SK-N-SH (cell line): ENCODE measurements around the gene MTFMT. TPM values are rescaled to one million over a fixed set of nuclear protein-coding genes. Genes with fewer than 3 reads are reported as not detected.

Experiments
- CTCF ChIA-PET: fragments of 300-600, 350-600 bp; formaldehyde crosslinking; extraction: SDS; loops from one replicate; lab custom pipeline; 2021; lab: Yijun Ruan, JAX
- POLR2A ChIA-PET: fragments of 350-600 bp; sonication (Branson Sonifier 250); formaldehyde crosslinking; extraction: SDS; loops from one replicate; lab custom pipeline; 2020; ENCODE audit warnings: antibody characterized with exemption, inconsistent platforms; lab: Yijun Ruan, JAX
- DNase-seq: peaks from one replicate; pipeline ENCODE4 v3.0.0; 2012
- H2AFZ ChIP-seq: fragments of 200-600 bp; sonication (generic); 2 replicates; pipeline ENCODE4 v1.8.1; 2016; ENCODE audit warnings: antibody characterized with exemption, mild to moderate bottlenecking, low read depth
- H3F3A ChIP-seq: fragments of 200-600 bp; sonication (generic); replicated peaks from 2 replicates; pipeline ENCODE3; 2016; ENCODE audit warnings: antibody characterized with exemption, mild to moderate bottlenecking; ENCODE audit not compliant: insufficient read depth
- H3K27ac ChIP-seq, 2 experiments: fragments of 200-500 bp in 1 of 2; fragments of 200-600 bp in 1 of 2; sonication (Bioruptor generic) in 1 of 2; sonication (generic), shearing (Covaris generic) in 1 of 2; 2 replicates each; pipeline versions ENCODE4 v1.5.1 to v1.6.1; 2014 to 2016; ENCODE audit warnings: low read depth in 2 of 2, inconsistent platforms in 1 of 2, low read length in 1 of 2, mild to moderate bottlenecking in 1 of 2, mixed read lengths in 1 of 2
- H3K27me3 ChIP-seq: fragments of 200-600 bp; sonication (generic), shearing (Covaris generic); 2 replicates; pipeline ENCODE4 v1.6.1; 2016; ENCODE audit warnings: mixed run types; ENCODE audit not compliant: insufficient read depth
- H3K36me3 ChIP-seq, 2 experiments: fragments of 200-500 bp in 1 of 2; fragments of 200-600 bp in 1 of 2; sonication (Bioruptor generic) in 1 of 2; sonication (generic) in 1 of 2; replicated peaks in 1 of 2; 2 replicates each; pipeline versions ENCODE3 to v1.5.1; 2014 to 2016; ENCODE audit warnings: low read length in 1 of 2, mild to moderate bottlenecking in 1 of 2; ENCODE audit not compliant: insufficient read depth in 2 of 2, control insufficient read depth in 1 of 2
- H3K4me1 ChIP-seq, 2 experiments: fragments of 200-500 bp in 1 of 2; fragments of 200-600 bp in 1 of 2; sonication (Bioruptor generic) in 1 of 2; sonication (generic), shearing (Covaris generic) in 1 of 2; 2 replicates each; pipeline versions ENCODE4 v1.5.1 to v1.6.1; 2014 to 2016; ENCODE audit warnings: low read depth in 1 of 2, low read length in 1 of 2, mixed run types in 1 of 2; ENCODE audit not compliant: insufficient read depth in 2 of 2, control insufficient read depth in 1 of 2
- H3K4me2 ChIP-seq: fragments of 200-600 bp; sonication (generic), shearing (Covaris generic); 2 replicates; pipeline ENCODE4 v1.6.1; 2017; ENCODE audit warnings: mixed run types
- H3K4me3 ChIP-seq, 2 experiments: fragments of 200-500 bp in 1 of 2; fragments of 200-600 bp in 1 of 2; sonication (Bioruptor generic) in 1 of 2; sonication (generic), shearing (Covaris generic) in 1 of 2; 2 replicates each; pipeline versions ENCODE4 v1.5.1 to v1.8.1; 2014 to 2016; ENCODE audit warnings: low read depth in 2 of 2, inconsistent platforms in 1 of 2, low read length in 1 of 2, mild to moderate bottlenecking in 1 of 2, mixed read lengths in 1 of 2, moderate library complexity in 1 of 2
- H3K79me2 ChIP-seq: fragments of 200-600 bp; sonication (generic); 2 replicates; pipeline ENCODE4 v1.8.1; 2017; ENCODE audit warnings: mild to moderate bottlenecking; ENCODE audit not compliant: insufficient read depth
- H3K9ac ChIP-seq: fragments of 200-600 bp; sonication (generic); 2 replicates; pipeline ENCODE4 v1.6.1; 2017; ENCODE audit warnings: mixed run types
- H3K9me2 ChIP-seq: fragments of 200-600 bp; sonication (generic); 2 replicates; pipeline ENCODE4 v1.6.1; 2017; ENCODE audit warnings: mixed run types
- H3K9me3 ChIP-seq: fragments of 200-600 bp; sonication (generic); 2 replicates; pipeline ENCODE4 v1.6.1; 2017; ENCODE audit warnings: mixed run types, mild to moderate bottlenecking, moderate library complexity
- H4K20me1 ChIP-seq: fragments of 200-600 bp; sonication (generic); 2 replicates; pipeline ENCODE4 v1.6.1; 2017; ENCODE audit warnings: mild to moderate bottlenecking, mixed run types; ENCODE audit not compliant: insufficient read depth
- EZH2phosphoT487 ChIP-seq: fragments of 200-600 bp; sonication (generic); IDR thresholded peaks from 2 replicates; pipeline ENCODE4 v1.6.1; 2017; ENCODE audit warnings: low read depth, mixed run types, mild to moderate bottlenecking, antibody characterized with exemption, moderate library complexity, borderline replicate concordance
- FOXJ3 ChIP-seq: sonication (generic); formaldehyde crosslinking; IDR thresholded peaks from 2 replicates; pipeline ENCODE4 v1.5.1; 2020; ENCODE audit warnings: mild to moderate bottlenecking, missing genetic modification reagents
- FOXM1 ChIP-seq: IDR thresholded peaks from 2 replicates; pipeline ENCODE4 v1.4.0; 2012; ENCODE audit warnings: low read depth, mild to moderate bottlenecking
- GABPA ChIP-seq: IDR thresholded peaks from 2 replicates; pipeline ENCODE4 v1.4.0; 2012; ENCODE audit warnings: low read depth, mild to moderate bottlenecking
- GATA2 ChIP-seq: sonication (generic); formaldehyde crosslinking; IDR thresholded peaks from 2 replicates; pipeline ENCODE4 v1.5.0; 2020; ENCODE audit warnings: mild to moderate bottlenecking, missing genetic modification reagents
- IRF3 ChIP-seq: fragments of 150-350 bp; IDR thresholded peaks from 2 replicates; pipeline ENCODE4 v1.6.1; 2016; ENCODE audit warnings: mild to moderate bottlenecking, low read depth, low read length
- JUND ChIP-seq: IDR thresholded peaks from 2 replicates; pipeline ENCODE4 v1.4.0; 2012
- MAX ChIP-seq: IDR thresholded peaks from 2 replicates; pipeline ENCODE4 v1.4.0; 2012; ENCODE audit warnings: low read depth
- MEF2A ChIP-seq: IDR thresholded peaks from 2 replicates; pipeline ENCODE4 v1.4.0; 2012; ENCODE audit warnings: low read depth, borderline replicate concordance
- MXI1 ChIP-seq: IDR thresholded peaks from 2 replicates; pipeline ENCODE4 v1.6.1; 2012; ENCODE audit warnings: mild to moderate bottlenecking, low read depth, low read length, improper control_type of control experiment
- NFIC ChIP-seq: IDR thresholded peaks from 2 replicates; pipeline ENCODE4 v1.4.0; 2012; ENCODE audit warnings: borderline replicate concordance
- NRF1 ChIP-seq: IDR thresholded peaks from 2 replicates; pipeline ENCODE4 v1.6.1; 2012; ENCODE audit warnings: low read depth, mild to moderate bottlenecking, low read length
- PBX3 ChIP-seq: IDR thresholded peaks from 2 replicates; pipeline ENCODE4; 2012
- POLR2AphosphoS5 ChIP-seq: IDR thresholded peaks from 2 replicates; pipeline ENCODE4 v1.6.1; 2012; ENCODE audit warnings: low read depth, low read length
- RFX5 ChIP-seq: IDR thresholded peaks from 2 replicates; pipeline ENCODE4 v1.6.1; 2012; ENCODE audit warnings: mild to moderate bottlenecking, improper control_type of control experiment, low read length
- RXRA ChIP-seq: IDR thresholded peaks from 2 replicates; pipeline ENCODE4 v1.4.0; 2012; ENCODE audit warnings: low read depth, mild to moderate bottlenecking, borderline replicate concordance
- SIN3A ChIP-seq: IDR thresholded peaks from 2 replicates; pipeline ENCODE4 v1.6.1; 2012; ENCODE audit warnings: low read depth, mild to moderate bottlenecking, low read length, moderate library complexity, borderline replicate concordance
- SMC3 ChIP-seq: IDR thresholded peaks from 2 replicates; pipeline ENCODE4 v1.6.1; 2012; ENCODE audit warnings: low read depth, low read length, improper control_type of control experiment
- TAF1 ChIP-seq: IDR thresholded peaks from 2 replicates; pipeline ENCODE4 v1.6.1; 2012; ENCODE audit warnings: low read depth, mild to moderate bottlenecking, low read length, moderate library complexity, borderline replicate concordance
- TEAD4 ChIP-seq: IDR thresholded peaks from 2 replicates; pipeline ENCODE4 v1.4.0; 2012; ENCODE audit warnings: mild to moderate bottlenecking, borderline replicate concordance; ENCODE audit not compliant: insufficient read depth
- USF1 ChIP-seq: IDR thresholded peaks from 2 replicates; pipeline ENCODE4 v1.4.0; 2012; ENCODE audit warnings: low read depth, borderline replicate concordance
- YY1 ChIP-seq: IDR thresholded peaks from 2 replicates; pipeline ENCODE4 v1.4.0; 2012; ENCODE audit warnings: low read depth, mild to moderate bottlenecking
- WGBS: methylation state at CpG from one replicate; pipeline ENCODE4 v1.1.6; 2017; ENCODE audit warnings: low lambda C conversion rate; 5-methylcytosine and 5-hydroxymethylcytosine counted together
- polyA plus RNA-seq, 3 experiments: library from polyadenylated mRNA; depleted of rRNA; stranded (reverse); fragments of >200 nt; gene quantifications; 2 replicates each; pipeline ENCODE4 v1.2.3, GENCODE V29; 2012

MTFMT gene
- polyA plus RNA-seq, 1 of the 3 experiments (the other 2 are of a cell fraction) = 12.1 TPM

- TF ChIP-seq PBX3 = no peak
- TF ChIP-seq MAX = no peak
- no peak for TF ChIP-seq YY1
- no peak for TF ChIP-seq FOXM1
Measured at GRCh38 chr15:64969401-64969800, 60.0 kb downstream of the MTFMT start (continued).

- no peak overlapping the region for H3K4me2 ChIP-seq
- no peaks in the 10 kb centered on the region for H3K4me1 ChIP-seq
- TF ChIP-seq TEAD4 = no peak
- TF ChIP-seq SIN3A = no peak
- TF ChIP-seq RFX5 = no peak
- TF ChIP-seq IRF3 = no peak
- no peak for TF ChIP-seq JUND
- no peak for TF ChIP-seq POLR2AphosphoS5
- no peak for TF ChIP-seq TAF1
- no peak for TF ChIP-seq NRF1
- TF ChIP-seq USF1 = no peak
- no peak for TF ChIP-seq MEF2A
- no peak for TF ChIP-seq YY1
- ChIA-PET CTCF (no interaction called here), POLR2A (interaction anchor here (1.1 kb wide), 1 partner anchor 16 kb away, joined by 3 read pairs; no protein-coding TSS in a partner anchor)
- H2AFZ ChIP-seq = no peak overlapping the region
- H3K27me3 ChIP-seq = no peaks in the 10 kb centered on the region
- no peak overlapping the region for H3K27ac ChIP-seq
- no peaks in the 10 kb centered on the region for H3K79me2 ChIP-seq
- H3K4me3 ChIP-seq = no peak overlapping the region
- peaks cover 54 to 65% of the 10 kb centered on the region in 2 experiments for H3K36me3 ChIP-seq
- H4K20me1 ChIP-seq = no peaks in the 10 kb centered on the region
- no peaks in the 10 kb centered on the region for H3F3A ChIP-seq
- no peaks in the 10 kb centered on the region for H3K9me3 ChIP-seq
- no peak overlapping the region for H3K9ac ChIP-seq
- no peaks in the 10 kb centered on the region for H3K9me2 ChIP-seq
- DNase-seq = no peak
- WGBS = 93% methylated on average over 5 of the region's 5 CpGs
Measured at GRCh38 chr15:64961013-64961412, 68.4 kb downstream of the MTFMT start.

- H3K9me3 ChIP-seq = no peaks in the 10 kb centered on the region
- no peak overlapping the region for H3K9ac ChIP-seq
- peaks cover 60 to 68% of the 10 kb centered on the region in 2 experiments for H3K36me3 ChIP-seq
- POLR2A ChIA-PET = interaction anchor here (1.1 kb wide), 1 partner anchor 15 kb away, joined by 3 read pairs; no protein-coding TSS in a partner anchor
- H3F3A ChIP-seq = no peaks in the 10 kb centered on the region
- H2AFZ ChIP-seq = no peak overlapping the region
- H3K27ac ChIP-seq = no peak overlapping the region
- no peak for DNase-seq
- H3K9me2 ChIP-seq = no peaks in the 10 kb centered on the region
- no peaks in the 10 kb centered on the region for H3K79me2 ChIP-seq
- no peak overlapping the region for H3K4me2 ChIP-seq
- no peaks in the 10 kb centered on the region for H4K20me1 ChIP-seq
- CTCF ChIA-PET = interaction anchor here (0.6 to 1.4 kb wide), 2 partner anchors 24 to 243 kb away, joined by 3 read pairs; no protein-coding TSS in a partner anchor
- no peaks in the 10 kb centered on the region for H3K4me1 ChIP-seq
- H3K4me3 ChIP-seq = no peak overlapping the region
- H3K27me3 ChIP-seq = no peaks in the 10 kb centered on the region
- 77% methylated on average over 4 of the region's 6 CpGs for WGBS
- TF ChIP-seq SMC3 = no peak
- TF ChIP-seq MXI1 = no peak
- TF ChIP-seq PBX3 = no peak
- no peak for TF ChIP-seq EZH2phosphoT487
- no peak for TF ChIP-seq FOXJ3 (CRISPR knock-in tag)
- TF ChIP-seq IRF3 = no peak
- no peak for TF ChIP-seq RFX5
- TF ChIP-seq RXRA = no peak
- TF ChIP-seq GATA2 (CRISPR knock-in tag) = no peak
- no peak for TF ChIP-seq SIN3A
- no peak for TF ChIP-seq GABPA
- no peak for TF ChIP-seq NFIC
Measured at GRCh38 chr15:64960153-64960552, 69.3 kb downstream of the MTFMT start.
